ENCODE measurements around the gene IFITM10.

The IFITM10 gene

DNA sequence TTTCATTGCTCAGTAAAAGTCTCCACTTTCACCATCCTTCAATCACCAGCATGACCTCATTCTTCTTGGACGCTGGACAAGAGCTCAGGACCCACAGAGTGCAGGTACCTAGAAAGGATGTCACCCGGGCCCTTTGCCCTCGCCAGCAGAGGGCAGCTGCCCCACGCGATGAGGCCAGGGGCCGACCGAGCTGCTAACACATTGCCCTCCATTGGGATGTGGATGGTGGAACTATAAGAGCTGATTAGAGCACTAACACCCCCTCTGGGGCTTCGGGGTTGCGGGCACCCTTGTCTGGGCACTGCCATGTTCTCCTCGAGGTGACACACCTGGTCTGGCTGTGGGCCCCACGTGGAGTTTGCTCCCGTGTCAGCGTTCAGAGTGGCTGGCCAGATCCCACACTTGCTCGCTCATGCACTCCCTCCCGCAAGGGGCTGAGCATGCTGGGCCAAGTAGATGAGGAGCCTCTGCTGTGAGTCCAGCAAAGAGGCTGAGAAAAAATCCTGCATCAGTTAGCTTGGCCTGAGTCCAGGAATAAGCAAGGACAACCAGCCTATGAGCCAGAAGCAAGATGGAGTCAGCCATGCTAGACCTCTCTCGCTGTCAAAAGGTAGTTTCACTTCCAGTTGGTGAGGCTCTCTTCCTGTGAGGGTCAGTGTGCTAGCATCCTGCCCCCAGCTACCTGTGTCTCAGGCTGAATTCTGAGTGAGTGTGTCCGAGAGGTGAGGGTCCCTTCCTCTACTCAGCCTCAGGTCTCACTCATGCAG, 43.6 kb downstream of the IFITM10 start:
- no peak for DNase-seq
- Mint-ChIP-seq H3K36me3 (ENCODE audit: low read depth) (no peaks in the 10 kb centered on the region), H3K27me3 (ENCODE audit: low read depth, poor library complexity) (peaks cover 61% of the 10 kb centered on the region), H3K27ac (no peak overlapping the region), H3K4me3 (no peak overlapping the region), H3K4me1 (peaks cover 7% of the 10 kb centered on the region), H3K9me3 (peaks cover 20% of the 10 kb centered on the region)
- TF ChIP-seq, protein P1, sequence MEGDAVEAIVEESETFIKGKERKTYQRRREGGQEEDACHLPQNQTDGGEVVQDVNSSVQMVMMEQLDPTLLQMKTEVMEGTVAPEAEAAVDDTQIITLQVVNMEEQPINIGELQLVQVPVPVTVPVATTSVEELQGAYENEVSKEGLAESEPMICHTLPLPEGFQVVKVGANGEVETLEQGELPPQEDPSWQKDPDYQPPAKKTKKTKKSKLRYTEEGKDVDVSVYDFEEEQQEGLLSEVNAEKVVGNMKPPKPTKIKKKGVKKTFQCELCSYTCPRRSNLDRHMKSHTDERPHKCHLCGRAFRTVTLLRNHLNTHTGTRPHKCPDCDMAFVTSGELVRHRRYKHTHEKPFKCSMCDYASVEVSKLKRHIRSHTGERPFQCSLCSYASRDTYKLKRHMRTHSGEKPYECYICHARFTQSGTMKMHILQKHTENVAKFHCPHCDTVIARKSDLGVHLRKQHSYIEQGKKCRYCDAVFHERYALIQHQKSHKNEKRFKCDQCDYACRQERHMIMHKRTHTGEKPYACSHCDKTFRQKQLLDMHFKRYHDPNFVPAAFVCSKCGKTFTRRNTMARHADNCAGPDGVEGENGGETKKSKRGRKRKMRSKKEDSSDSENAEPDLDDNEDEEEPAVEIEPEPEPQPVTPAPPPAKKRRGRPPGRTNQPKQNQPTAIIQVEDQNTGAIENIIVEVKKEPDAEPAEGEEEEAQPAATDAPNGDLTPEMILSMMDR (IDR thresholded peaks at IDR 0.05), result no peak

- Mint-ChIP-seq H3K27ac (no peak overlapping the region), H3K36me3 (ENCODE audit: low read depth) (no peaks in the 10 kb centered on the region), H3K27me3 (ENCODE audit: low read depth, poor library complexity) (peaks cover 50% of the 10 kb centered on the region), H3K4me1 (peaks cover 7% of the 10 kb centered on the region), H3K9me3 (peaks cover 27% of the 10 kb centered on the region), H3K4me3 (no peak overlapping the region)
- TF ChIP-seq, protein P1 (IDR thresholded peaks at IDR 0.05), result no peak
- no peak for DNase-seq
Observed at GRCh38 chr11:1705126-1706052, 45.0 kb downstream of the IFITM10 start.

DNA sequence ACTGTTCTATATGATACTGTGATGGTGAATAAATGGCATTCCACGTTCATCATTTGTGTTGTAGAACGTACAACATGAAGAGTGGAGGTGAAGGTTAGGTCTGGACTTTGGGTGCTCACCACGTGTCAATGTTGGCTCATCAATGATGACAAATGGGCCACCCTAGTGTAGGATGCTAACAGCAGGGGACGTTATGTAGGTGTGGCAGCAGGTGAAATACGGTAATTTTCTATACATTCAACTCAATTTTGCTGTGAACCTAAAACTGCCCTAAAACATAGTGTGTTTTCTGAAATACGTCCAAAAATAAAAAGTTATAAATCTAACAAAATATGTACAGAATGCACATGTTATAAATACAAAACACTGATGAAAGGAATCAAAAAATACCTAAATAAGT, 47.2 kb downstream of the IFITM10 start:
- H3K4me3 Mint-ChIP-seq, result no peak overlapping the region
- peaks cover 7% of the 10 kb centered on the region for H3K4me1 Mint-ChIP-seq
- H3K27ac Mint-ChIP-seq, result no peak overlapping the region
- no peak for DNase-seq
- TF ChIP-seq, protein P1 (IDR thresholded peaks at IDR 0.05), result no peak
- peaks cover 25% of the 10 kb centered on the region for H3K9me3 Mint-ChIP-seq
- H3K36me3 Mint-ChIP-seq (ENCODE audit: low read depth), result no peaks in the 10 kb centered on the region
- peaks cover 47% of the 10 kb centered on the region for H3K27me3 Mint-ChIP-seq (ENCODE audit: low read depth, poor library complexity)

DNA sequence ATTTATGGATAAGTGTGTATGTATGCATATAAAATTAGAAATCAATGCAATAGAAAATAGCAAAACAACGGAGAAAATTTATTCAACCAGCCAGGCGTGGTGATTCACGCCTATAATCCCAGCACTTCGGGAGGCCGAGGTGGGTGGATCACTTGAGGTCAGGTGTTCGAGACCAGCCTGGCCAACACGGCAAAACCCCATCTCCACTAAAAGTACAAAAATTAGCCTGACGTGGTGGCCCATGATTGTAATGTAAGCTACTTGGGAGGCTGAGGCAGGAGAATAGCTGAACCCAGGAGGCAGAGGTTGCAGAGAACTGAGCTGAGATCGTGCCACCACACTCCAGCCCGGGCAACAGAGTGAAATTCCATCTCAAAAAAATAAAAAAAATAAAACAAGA, 47.9 kb downstream of the IFITM10 start:
- H3K4me3 Mint-ChIP-seq, result no peak overlapping the region
- DNase-seq, result no peak
- peaks cover 49% of the 10 kb centered on the region for H3K27me3 Mint-ChIP-seq (ENCODE audit: low read depth, poor library complexity)
- peaks cover 28% of the 10 kb centered on the region for H3K9me3 Mint-ChIP-seq
- no peak overlapping the region for H3K27ac Mint-ChIP-seq
- H3K36me3 Mint-ChIP-seq (ENCODE audit: low read depth), result no peaks in the 10 kb centered on the region
- H3K4me1 Mint-ChIP-seq, result peaks cover 7% of the 10 kb centered on the region
- TF ChIP-seq, protein P1 (IDR thresholded peaks at IDR 0.05), result no peak

DNA sequence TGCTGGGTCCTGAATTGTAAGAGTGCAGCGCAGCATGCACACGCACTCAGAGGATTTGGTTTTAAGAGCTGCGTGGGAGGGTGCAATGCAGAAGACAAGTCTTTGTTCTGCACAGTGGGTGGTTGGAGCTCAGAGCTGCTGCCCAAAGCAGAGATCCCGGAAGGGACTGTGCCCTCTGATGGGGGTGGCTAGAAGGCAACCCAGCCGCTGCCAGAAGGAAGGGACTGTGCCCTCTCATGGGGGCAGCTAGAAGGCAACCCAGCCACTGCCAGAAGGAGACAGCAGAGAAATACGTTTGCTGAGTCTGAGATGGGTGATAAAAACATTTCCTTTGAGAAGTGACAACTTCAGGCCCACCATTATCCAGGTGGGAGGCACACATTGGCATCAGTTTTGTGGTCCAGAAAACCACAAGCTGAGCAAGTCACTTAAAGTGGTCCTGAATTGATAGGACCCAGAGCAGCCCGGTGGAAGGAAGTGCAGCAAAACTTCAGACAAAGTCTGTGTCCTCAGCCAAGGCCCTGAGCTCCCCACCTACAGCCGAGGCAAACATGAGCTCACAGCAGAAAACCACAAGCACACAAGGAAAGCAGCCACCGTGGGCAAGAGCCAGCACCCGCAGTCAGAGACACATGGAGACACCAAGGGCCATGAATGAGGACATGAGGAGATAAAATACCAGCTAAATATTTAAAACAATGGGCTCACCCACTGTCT, 49.1 kb downstream of the IFITM10 start:
- Mint-ChIP-seq H3K27ac (no peak overlapping the region), H3K4me3 (no peak overlapping the region)

More for the DNA sequence above, 49.1 kb downstream of the IFITM10 start:
- no peak for DNase-seq
- TF ChIP-seq, protein P1 (IDR thresholded peaks at IDR 0.05), result no peak
- Mint-ChIP-seq H3K9me3 (peaks cover 24% of the 10 kb centered on the region), H3K27me3 (ENCODE audit: low read depth, poor library complexity) (peaks cover 44% of the 10 kb centered on the region), H3K36me3 (ENCODE audit: low read depth) (no peaks in the 10 kb centered on the region), H3K4me1 (peaks cover 7% of the 10 kb centered on the region)

Measured in nephron progenitor cell (in vitro differentiated cells).